Measurements from ENCODE around the gene LRP6. TPM values are rescaled to one million over a fixed set of nuclear protein-coding genes. Genes with fewer than 3 reads are reported as not detected.

Gene LRP6
- total and polyA plus RNA-seq, 12 donors: 3.5 to 31.9 (median 17.5) TPM

GRCh38 chr12:12272869-12273268 lies 6.0 kb upstream of the LRP6 start:
- intact Hi-C loops (cut with DNase I): no loop called here
- no peak for DNase-seq
- TF ChIP-seq POLR2A (IDR thresholded peaks at IDR 0.05): no peak
- TF ChIP-seq CTCF (IDR thresholded peaks at IDR 0.05): no peak

GRCh38 chr12:12270226-12270625 lies 3.4 kb upstream of the LRP6 start:
- H3K27me3 ChIP-seq: no peaks in the 10 kb centered on the region
- H3K4me1 ChIP-seq (replicated peaks in 1 of 2): peaks cover under 1 to 8% of the 10 kb centered on the region in 2 donors

More at GRCh38 chr12:12272869-12273268, 6.0 kb upstream of the LRP6 start:
- Histone ChIP-seq H3K4me3 (no peak overlapping the region), H3K36me3 (replicated peaks in 1 of 2) (no peaks in the 10 kb centered on the region), H3K27me3 (no peaks in the 10 kb centered on the region), H3K9me3 (replicated peaks in 1 of 3) (no peaks in the 10 kb centered on the region), H3K4me1 (replicated peaks in 1 of 2) (peaks cover 0 to under 1% of the 10 kb centered on the region in 2 donors), H3K27ac (no peak overlapping the region)

GRCh38 chr12:12267742-12268200 lies 927 bp upstream of the LRP6 start:
- Histone ChIP-seq H3K27me3 (no peaks in the 10 kb centered on the region), H3K4me3 (peak overlapping the region in 3 of 4 donors; percentile 28 to 72 (median 66)), H3K27ac (peak overlapping the region in 2 of 5 donors; percentile 98 to 99), H3K4me1 (replicated peaks in 1 of 2) (peaks cover 3 to 19% of the 10 kb centered on the region in 2 donors), H3K36me3 (replicated peaks in 1 of 2) (no peaks in the 10 kb centered on the region), H3K9me3 (replicated peaks in 1 of 3) (no peaks in the 10 kb centered on the region)
- no peak for DNase-seq
- 17 to 40% (median 23%) methylated on average over 6 of the region's 6 CpGs for WGBS, 4 donors
- no peak for TF ChIP-seq CTCF (IDR thresholded peaks at IDR 0.05)
- no peak for TF ChIP-seq POLR2A (IDR thresholded peaks at IDR 0.05)
- intact Hi-C loops (cut with DNase I): no loop called here

More at GRCh38 chr12:12270226-12270625, 3.4 kb upstream of the LRP6 start:
- Histone ChIP-seq H3K4me3 (no peak overlapping the region), H3K36me3 (replicated peaks in 1 of 2) (no peaks in the 10 kb centered on the region), H3K9me3 (replicated peaks in 1 of 3) (no peaks in the 10 kb centered on the region), H3K27ac (no peak overlapping the region)
- TF ChIP-seq POLR2A (IDR thresholded peaks at IDR 0.05): no peak
- TF ChIP-seq CTCF (IDR thresholded peaks at IDR 0.05): no peak
- intact Hi-C loops (cut with DNase I): no loop called here
- DNase-seq: no peak
- 92 to 95% (median 94%) methylated on average over 6 of the region's 6 CpGs for WGBS, 4 donors

- Histone ChIP-seq H3K4me1 (replicated peaks in 1 of 2) (peaks cover 3 to 19% of the 10 kb centered on the region in 2 donors), H3K27ac (peak overlapping the region; percentile 91 to 99 (median 98)), H3K36me3 (replicated peaks in 1 of 2) (no peaks in the 10 kb centered on the region), H3K27me3 (no peaks in the 10 kb centered on the region), H3K9me3 (replicated peaks in 1 of 3) (no peaks in the 10 kb centered on the region), H3K4me3 (peak overlapping the region; percentile 21 to 92 (median 69))
- 0% methylated on average over 3 to 27 of the region's 27 CpGs for WGBS, 4 donors
- DNase-seq: peak in 3 of 7 donors; percentile 3 to 59 (median 40)
- intact Hi-C loops (cut with DNase I): no loop called here
- no peak for TF ChIP-seq CTCF (IDR thresholded peaks at IDR 0.05)
- no peak for TF ChIP-seq POLR2A (IDR thresholded peaks at IDR 0.05)
These were observed 413 bp downstream of the LRP6 start for GRCh38 chr12:12266389-12266872.

Data from adrenal gland (tissue), 12 donors.